ENCODE results near the gene SPEN. TPM values are rescaled to one million over a fixed set of nuclear protein-coding genes. Genes with fewer than 3 reads are reported as not detected.
A peak's percentile ranks its signal among the peaks of the same experiment; 100 is the strongest.
"Not testable (repeated sequence)": the region's sequence is repeated elsewhere in the genome, so short reads cannot be mapped to it uniquely, and the experiment has no call there.

SPEN gene
- total and polyA plus RNA-seq, 10 of the 15 experiments (the other 5 are each of a cell fraction or from before 2014, with no cell fraction given), result 5.2 to 58.7 (median 20.1) TPM

DNA sequence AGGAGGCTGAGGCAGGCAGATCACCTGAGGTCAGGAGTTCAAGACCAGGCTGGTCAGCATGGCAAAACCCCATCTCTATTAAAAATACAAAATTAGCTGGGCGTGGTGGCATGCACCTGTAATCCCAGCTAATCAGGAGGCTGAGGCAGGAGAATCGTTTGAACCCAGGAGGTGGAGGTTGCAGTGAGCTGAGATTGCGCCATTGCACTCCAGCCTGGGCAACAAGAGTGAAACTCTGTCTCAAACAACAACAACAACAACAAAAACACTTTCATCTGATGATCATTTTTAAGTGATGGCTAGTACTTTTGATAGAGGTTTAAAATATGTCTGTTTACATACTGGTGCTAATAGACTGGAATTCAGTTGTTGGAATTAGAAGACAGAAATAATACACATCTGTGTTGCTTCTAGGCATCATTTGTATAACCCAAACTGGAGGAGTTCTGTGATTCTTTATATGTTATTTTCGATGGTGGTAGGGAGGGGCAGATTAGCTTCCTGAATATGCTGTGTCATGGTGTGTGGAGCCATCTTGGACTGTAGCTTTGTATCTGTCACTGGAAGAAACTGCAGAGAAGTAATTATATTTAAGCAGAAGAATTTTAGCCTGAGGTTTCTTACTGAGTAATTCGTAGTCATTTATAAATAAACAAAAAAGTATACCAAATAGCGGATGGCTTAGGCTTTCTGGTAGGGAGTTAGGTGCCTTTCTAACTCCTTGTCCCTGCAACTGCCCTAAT is 45.5 kb downstream of the SPEN start:
- FAIRE-seq, result not testable (repeated sequence)

DNA sequence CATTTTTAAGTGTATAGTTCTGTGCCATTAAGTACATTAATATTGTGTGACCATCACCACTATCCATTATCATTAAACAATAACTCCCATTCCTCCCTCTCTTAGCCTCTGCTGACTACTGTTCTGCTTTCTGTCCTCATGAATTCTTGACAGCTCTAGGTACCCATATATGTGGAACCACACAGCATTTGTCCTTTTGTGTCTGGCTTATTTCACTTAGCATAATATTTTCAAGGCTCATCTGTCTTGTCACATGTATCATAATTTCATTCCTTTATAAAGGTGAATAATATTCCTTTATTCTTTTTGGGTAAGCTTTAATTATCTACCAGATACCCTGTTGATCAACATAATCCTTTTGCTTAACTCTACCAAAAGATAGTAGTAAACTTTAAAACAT is 47.7 kb downstream of the SPEN start:
- Histone ChIP-seq H3K27me3 (replicated peaks in 1 of 2; ENCODE audit: control insufficient read depth in 2 of 2, insufficient read depth in 2 of 2, low read length in 1 of 2) (no peaks in the 10 kb centered on the region), H3K4me3 (no peak overlapping the region), H3K9ac (ENCODE audit: control insufficient read depth, insufficient read depth, low read length) (no peak overlapping the region), H2AFZ (ENCODE audit: control insufficient read depth, low read depth, low read length) (no peak overlapping the region), H3K4me1 (ENCODE audit: control insufficient read depth, insufficient read depth, low read length) (no peaks in the 10 kb centered on the region; the same call in 1 of the 2 replicates), H3K27ac (ENCODE audit: control insufficient read depth, insufficient read depth) (no peak overlapping the region), H3K4me2 (ENCODE audit: control insufficient read depth, insufficient read depth) (no peak overlapping the region), H3K36me3 (ENCODE audit: control insufficient read depth in 2 of 2, insufficient read depth in 2 of 2, low read length in 1 of 2) (peaks cover 1 to 13% of the 10 kb centered on the region in 2 experiments; a peak in 3 of 4 replicates), H4K20me1 (ENCODE audit: control insufficient read depth, insufficient read depth) (no peaks in the 10 kb centered on the region), H3K79me2 (ENCODE audit: control insufficient read depth, insufficient read depth, low read length) (peaks cover 72% of the 10 kb centered on the region), H3K9me3 (replicated peaks; ENCODE audit: control insufficient read depth, insufficient read depth, low read length) (no peaks in the 10 kb centered on the region)
- ATAC-seq (no peak), FAIRE-seq (no peak), DNase-seq (ENCODE audit: low read depth, low spot score) (no peak)
- RAD21 ChIA-PET (ENCODE audit: unreplicated experiment), result interaction anchor here (0.6 kb wide), 1 partner anchor 108 kb away, joined by 3 read pairs; no protein-coding TSS in a partner anchor
- CTCF ChIA-PET, result interaction anchor here (0.7 to 0.9 kb wide), 3 partner anchors 24 to 103 kb away, joined by 3 to 4 read pairs (median 3); no protein-coding TSS in a partner anchor
- in situ Hi-C loops (cut with MboI) (no loop called here), intact Hi-C loops (cut with micrococcal nuclease; ENCODE audit: unreplicated experiment) (no loop called here)
- BruUV-seq (replicated peaks), result no TSS peak
- POLR2A ChIA-PET, result interaction anchor here (0.6 to 1.2 kb wide), 3 partner anchors 17 to 62 kb away, joined by 3 to 6 read pairs (median 5); no protein-coding TSS in a partner anchor
- SMC1A ChIA-PET (ENCODE audit: uncharacterized antibody, unreplicated experiment), result interaction anchor here (0.6 to 1.3 kb wide), 5 partner anchors 8 to 18 kb away, joined by 3 to 4 read pairs (median 3); no protein-coding TSS in a partner anchor
- TF ChIP-seq EGR1 (IDR thresholded peaks at IDR 0.05; ENCODE audit: borderline replicate concordance in 1 of 2, low read depth in 2 of 2, low read length in 2 of 2) (no peak), ELK1 (IDR thresholded peaks at IDR 0.05; ENCODE audit: low read depth, low read length) (no peak), MTA3 (IDR thresholded peaks at IDR 0.05; ENCODE audit: borderline replicate concordance, low read length) (no peak), SMAD1 (IDR thresholded peaks at IDR 0.05; ENCODE audit: low read depth, partially characterized antibody) (no peak), NR2C1 (IDR thresholded peaks at IDR 0.05) (no peak), BCL11A (IDR thresholded peaks at IDR 0.05; ENCODE audit: low read depth, low read length) (no peak), ZNF217 (IDR thresholded peaks at IDR 0.05) (no peak), GABPA (IDR thresholded peaks at IDR 0.05; ENCODE audit: low read depth) (no peak), NFIC (IDR thresholded peaks at IDR 0.05; ENCODE audit: low read depth, low read length) (no peak), CEBPZ (IDR thresholded peaks at IDR 0.05; ENCODE audit: low read depth, low read length) (no peak), HDGF (IDR thresholded peaks at IDR 0.05) (no peak)

More for the DNA sequence above, 45.5 kb downstream of the SPEN start:
- H3K9me3 ChIP-seq (replicated peaks; ENCODE audit: control insufficient read depth, insufficient read depth, low read length); intact Hi-C loops (cut with micrococcal nuclease; ENCODE audit: unreplicated experiment); H3K4me2 ChIP-seq (ENCODE audit: control insufficient read depth, insufficient read depth); SMC1A ChIA-PET (ENCODE audit: uncharacterized antibody, unreplicated experiment); H3K27me3 ChIP-seq (replicated peaks in 1 of 2; ENCODE audit: control insufficient read depth in 2 of 2, insufficient read depth in 2 of 2, low read length in 1 of 2); ATAC-seq; H3K9ac ChIP-seq (ENCODE audit: control insufficient read depth, insufficient read depth, low read length); H4K20me1 ChIP-seq (ENCODE audit: control insufficient read depth, insufficient read depth); in situ Hi-C loops (cut with MboI); H3K4me3 ChIP-seq; H2AFZ ChIP-seq (ENCODE audit: control insufficient read depth, low read depth, low read length); H3K4me1 ChIP-seq (ENCODE audit: control insufficient read depth, insufficient read depth, low read length); POLR2A ChIA-PET; DNase-seq (ENCODE audit: low read depth, low spot score): not testable (repeated sequence)
- TSS peak; percentile 39 for BruUV-seq (replicated peaks)
- Histone ChIP-seq H3K27ac (ENCODE audit: control insufficient read depth, insufficient read depth) (peak overlapping the region; percentile 56), H3K79me2 (ENCODE audit: control insufficient read depth, insufficient read depth, low read length) (peaks cover 74% of the 10 kb centered on the region), H3K36me3 (ENCODE audit: control insufficient read depth in 2 of 2, insufficient read depth in 2 of 2, low read length in 1 of 2) (peaks cover 1 to 11% of the 10 kb centered on the region in 2 experiments; a peak in 3 of 4 replicates)
- WGBS (ENCODE audit: insufficient coverage, insufficient replicate concordance, low lambda C conversion rate, missing lambda C conversion rate), result 77% methylated on average over 6 of the region's 6 CpGs
- TF ChIP-seq BACH1 (IDR thresholded peaks at IDR 0.05; ENCODE audit: borderline replicate concordance) (peak; percentile 57; the same call in 1 of the 2 replicates), YY1 (IDR thresholded peaks at IDR 0.05; ENCODE audit: low read depth, low read length) (peak; percentile 73; the same call in 1 of the 2 replicates)
- CTCF ChIA-PET, result interaction anchor here (1.5 kb wide), 1 partner anchor 78 kb away, joined by 3 read pairs; no protein-coding TSS in a partner anchor
- RAD21 ChIA-PET (ENCODE audit: unreplicated experiment), result interaction anchor here (1.3 kb wide), 1 partner anchor 42 kb away, joined by 3 read pairs; no protein-coding TSS in a partner anchor
